ENCODE measurements around the gene GLI3.

- TF ChIP-seq CTCF (IDR thresholded peaks at IDR 0.05) (no peak), ZFX (IDR thresholded peaks at IDR 0.05; ENCODE audit: borderline replicate concordance) (no peak)
Observed at GRCh38 chr7:42155584-42156290, 81.3 kb downstream of the GLI3 start.

Measured in 22Rv1 (cell line).